HG03558 (cell line): ENCODE data around the gene PARP2.
"Not testable (repeated sequence)": the region's sequence is repeated elsewhere in the genome, so short reads cannot be mapped to it uniquely, and the experiment has no call there.

Experiments used
- ATAC-seq: cut with Tn5 transposase; IDR thresholded peaks from one replicate; pipeline ENCODE4 v1.9.1; 2021; ENCODE audit warnings: moderate number of reproducible peaks; ENCODE audit not compliant: unreplicated experiment; ENCODE audit errors: extremely low read depth

The PARP2 gene

DNA sequence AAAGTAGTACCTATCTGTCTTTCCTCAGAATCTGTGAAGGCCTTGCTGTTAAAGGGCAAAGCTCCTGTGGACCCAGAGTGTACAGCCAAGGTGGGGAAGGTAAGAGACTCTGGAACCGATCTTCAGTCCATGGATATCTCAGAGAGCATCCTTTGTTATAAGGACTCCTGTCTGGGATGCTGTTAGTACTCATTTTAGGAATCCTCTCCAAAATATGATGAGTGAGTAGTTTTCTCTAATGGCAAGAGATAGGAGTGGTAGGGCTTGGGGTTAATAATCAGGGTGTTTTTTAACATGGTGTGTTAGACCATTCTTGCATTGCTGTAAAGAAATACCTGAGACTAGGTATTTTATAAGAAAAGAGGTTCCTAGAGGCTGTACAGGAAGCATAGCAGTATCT, 1.9 kb downstream of the PARP2 start:
- no peak for ATAC-seq

- ATAC-seq: no peak
Observed at GRCh38 chr14:20346713-20347112, 3.3 kb downstream of the PARP2 start.

DNA sequence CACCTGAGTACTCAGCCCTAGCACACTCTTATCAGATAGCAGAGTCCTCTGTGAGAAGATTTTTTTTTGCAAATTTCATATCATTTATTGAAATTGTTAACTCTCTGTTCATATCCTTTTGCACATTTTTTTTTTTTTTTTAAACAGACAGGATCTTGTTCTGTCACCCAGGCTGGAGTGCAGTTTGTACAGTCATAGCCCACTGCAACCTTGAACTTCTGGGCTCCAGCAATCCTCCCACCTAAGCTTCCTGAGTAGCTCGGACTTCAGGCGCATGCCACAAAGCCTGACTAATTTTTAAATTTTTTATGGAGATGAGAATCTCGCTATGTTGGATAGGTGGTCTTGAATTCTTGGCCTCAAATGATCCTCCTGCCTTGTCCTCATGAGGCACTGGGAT, 4.3 kb downstream of the PARP2 start:
- no peak for ATAC-seq

DNA sequence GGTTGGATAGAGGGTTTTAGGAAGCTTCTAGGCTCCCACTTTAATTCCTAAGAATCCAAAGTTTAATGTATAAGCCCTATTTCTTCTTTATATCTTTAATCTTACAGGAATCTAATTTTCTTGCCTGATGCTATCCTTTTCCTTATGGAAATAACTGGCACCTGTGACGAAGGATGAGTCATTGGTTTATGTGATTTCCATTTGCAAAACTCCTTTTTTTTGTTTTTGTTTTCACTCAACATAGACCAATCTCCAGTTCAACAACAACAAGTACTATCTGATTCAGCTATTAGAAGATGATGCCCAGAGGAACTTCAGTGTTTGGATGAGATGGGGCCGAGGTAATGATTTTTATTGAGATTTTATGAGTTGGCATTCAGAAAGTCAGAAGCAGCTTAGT, 6.8 kb downstream of the PARP2 start:
- ATAC-seq: no peak

GRCh38 chr14:20350860-20351259, 7.4 kb downstream of the PARP2 start:
- no peak for ATAC-seq

DNA sequence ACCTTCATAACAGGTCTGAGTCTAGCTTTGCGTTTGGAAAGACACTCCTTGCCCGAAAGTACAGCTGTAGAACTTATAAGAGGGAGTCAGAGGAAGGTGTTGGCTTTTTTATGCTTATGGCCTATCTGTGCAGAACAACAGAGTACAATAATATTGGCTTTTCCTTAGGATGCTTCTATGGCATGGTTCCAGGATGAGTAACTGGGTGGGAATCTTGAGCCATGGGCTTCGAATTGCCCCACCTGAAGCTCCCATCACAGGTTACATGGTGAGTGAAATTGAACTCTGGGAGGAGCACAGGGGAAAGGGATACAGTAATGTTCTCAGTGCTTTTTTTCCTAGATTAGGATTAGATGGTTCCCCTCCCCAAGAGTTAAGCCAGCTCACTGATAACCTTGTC, 13.0 kb downstream of the PARP2 start:
- ATAC-seq: no peak

GRCh38 chr14:20358474-20358873, 15.0 kb downstream of the PARP2 start:
- not testable (repeated sequence) for ATAC-seq

- ATAC-seq: no peak
Observed at GRCh38 chr14:20365928-20366327, 22.5 kb downstream of the PARP2 start.

DNA sequence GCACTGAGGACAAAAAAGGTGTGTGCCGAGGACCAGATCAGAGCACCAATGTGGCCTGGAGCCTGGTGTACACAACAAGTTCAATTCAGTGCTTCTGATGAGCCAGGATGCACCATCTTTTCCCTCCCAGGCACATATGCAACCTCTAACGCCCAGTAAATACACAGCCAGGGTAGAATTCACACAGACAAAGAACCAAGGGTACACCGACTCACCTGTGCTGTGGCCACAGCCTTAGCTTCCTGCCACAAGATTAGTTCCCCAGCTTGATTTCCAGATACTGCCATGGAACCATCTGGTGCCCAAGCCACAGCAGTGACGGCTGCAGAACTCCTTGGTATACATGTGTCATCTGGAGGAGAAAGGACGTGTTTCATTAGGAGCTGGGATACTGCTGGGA, 29.4 kb downstream of the PARP2 start:
- ATAC-seq: no peak

GRCh38 chr14:20375471-20375870, 32.0 kb downstream of the PARP2 start:
- ATAC-seq: no peak

DNA sequence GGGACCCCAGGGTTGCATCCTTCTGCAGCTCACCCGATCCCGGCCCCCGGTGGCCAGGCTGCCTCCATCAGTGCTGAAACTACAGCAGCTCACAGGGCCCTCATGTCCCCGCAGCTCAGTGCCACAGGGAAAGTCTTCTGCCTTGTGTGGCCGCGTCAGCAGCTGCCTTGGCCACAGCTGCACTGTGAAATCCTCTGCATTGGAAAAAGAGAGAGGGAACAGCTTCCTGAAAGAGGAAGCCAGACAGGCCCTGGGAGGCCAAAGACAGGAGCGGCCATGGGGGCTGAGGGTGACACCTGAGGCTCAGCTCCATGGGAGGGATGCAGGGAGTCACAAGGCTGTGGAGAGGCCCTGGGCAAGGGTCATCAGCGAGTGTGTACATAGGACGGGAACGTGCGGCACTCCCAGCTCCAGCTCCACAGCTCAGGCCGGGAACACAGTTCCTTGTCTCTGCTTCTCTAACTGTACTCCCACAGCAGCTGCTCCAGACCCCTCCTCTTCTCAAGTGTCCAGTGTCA, 32.7 kb downstream of the PARP2 start:
- no peak for ATAC-seq

DNA sequence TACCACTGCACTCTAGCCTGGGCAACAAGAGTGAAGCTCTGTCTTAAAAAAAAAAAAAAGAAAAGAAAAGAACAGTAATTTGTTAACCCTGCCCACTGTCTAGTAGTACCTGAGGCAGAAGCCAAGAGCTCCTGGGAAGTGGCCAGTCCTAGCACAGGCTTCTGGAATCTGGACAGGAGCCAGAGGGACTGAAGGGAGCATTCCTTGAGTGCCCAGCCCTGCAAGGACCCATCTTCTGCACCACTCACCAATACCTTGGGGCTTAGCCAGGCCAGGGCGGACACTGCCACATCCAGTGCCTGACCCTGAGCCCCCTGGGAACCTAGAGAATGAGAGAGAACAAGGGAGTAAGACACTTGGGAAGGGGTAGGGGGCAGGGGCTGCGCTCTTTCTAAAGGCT, 33.7 kb downstream of the PARP2 start:
- ATAC-seq: no peak

DNA sequence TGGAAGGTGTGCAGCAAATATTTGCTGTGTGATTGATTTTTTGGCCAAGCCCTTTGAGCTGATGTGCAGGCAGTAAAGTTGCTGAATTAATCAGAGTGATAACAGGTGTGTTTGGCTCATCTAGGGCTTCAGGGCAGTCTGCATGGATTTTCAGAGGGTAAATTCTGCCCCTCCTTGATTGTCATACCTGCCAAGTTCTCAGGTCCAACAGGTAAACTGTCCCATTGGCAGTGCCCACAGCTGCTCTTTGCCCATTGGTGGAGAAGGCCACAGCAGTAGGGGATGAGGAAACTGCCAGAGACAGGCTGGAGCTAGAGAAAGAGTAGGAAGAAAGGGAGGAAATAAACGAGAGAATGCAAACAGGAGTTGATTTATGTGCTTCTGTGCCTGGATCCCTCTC, 36.3 kb downstream of the PARP2 start:
- no peak for ATAC-seq

DNA sequence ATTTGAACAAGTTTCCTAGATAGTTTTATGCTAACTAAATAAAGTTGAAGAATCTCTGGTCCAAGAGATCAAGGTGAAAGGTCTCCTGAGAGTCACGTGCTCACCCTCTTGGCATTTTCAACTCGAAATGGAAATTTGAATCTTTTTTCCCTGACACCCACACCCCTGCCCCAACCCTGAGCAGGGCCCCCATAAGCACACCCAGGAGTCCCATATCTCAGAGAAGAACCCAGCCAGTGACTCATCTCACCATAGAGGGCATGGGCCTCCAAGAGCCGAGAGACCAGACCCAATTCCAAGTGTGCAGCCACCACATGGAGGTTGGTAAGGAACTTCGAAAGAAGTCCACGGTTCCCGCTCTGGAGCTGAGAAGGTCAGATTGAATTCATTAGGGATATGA, 37.2 kb downstream of the PARP2 start:
- ATAC-seq: no peak

- no peak for ATAC-seq
Observed at GRCh38 chr14:20381341-20381740, 37.9 kb downstream of the PARP2 start.

- no peak for ATAC-seq
Observed at GRCh38 chr14:20382526-20382925, 39.1 kb downstream of the PARP2 start.

- ATAC-seq: no peak
Observed at GRCh38 chr14:20383032-20383431, 39.6 kb downstream of the PARP2 start.

DNA sequence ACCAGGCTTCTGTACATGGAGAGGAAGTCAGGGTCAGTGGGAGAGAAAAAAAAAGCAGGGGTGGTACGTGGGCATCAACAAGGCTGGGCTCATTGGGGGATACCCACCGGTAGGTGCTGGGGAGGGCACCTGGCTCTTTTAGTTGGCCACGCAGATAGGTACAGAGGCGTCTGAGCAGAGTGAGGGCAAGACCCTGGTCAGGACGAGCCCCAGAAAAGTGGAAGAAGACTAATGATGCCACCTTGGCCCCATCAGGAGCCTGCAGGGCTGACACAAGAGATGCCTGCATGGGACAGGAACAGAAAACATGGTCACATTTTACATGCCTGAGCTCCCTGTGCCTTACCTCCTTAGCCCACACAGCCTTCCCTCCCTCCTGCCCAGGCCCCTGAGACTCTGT, 40.2 kb downstream of the PARP2 start:
- ATAC-seq: no peak

DNA sequence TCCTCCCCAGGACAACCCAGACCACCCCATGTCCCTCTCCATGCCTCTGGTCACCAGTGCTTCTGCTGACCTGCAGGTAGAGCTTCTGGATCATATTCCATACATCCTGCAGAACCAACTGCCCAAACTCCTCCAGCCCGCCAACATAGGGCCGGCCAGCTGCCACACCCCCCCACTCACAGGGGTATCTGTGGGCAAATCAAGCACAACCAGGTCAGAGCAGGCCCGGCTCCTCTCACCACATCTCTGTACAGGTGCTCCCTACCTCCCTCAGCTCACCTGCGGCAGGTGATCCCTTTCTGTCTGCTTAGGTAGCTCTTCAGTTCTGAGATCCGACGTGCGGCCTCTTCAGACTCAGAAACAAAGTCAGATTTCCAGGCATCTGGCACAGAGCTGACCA, 40.9 kb downstream of the PARP2 start:
- ATAC-seq: no peak

DNA sequence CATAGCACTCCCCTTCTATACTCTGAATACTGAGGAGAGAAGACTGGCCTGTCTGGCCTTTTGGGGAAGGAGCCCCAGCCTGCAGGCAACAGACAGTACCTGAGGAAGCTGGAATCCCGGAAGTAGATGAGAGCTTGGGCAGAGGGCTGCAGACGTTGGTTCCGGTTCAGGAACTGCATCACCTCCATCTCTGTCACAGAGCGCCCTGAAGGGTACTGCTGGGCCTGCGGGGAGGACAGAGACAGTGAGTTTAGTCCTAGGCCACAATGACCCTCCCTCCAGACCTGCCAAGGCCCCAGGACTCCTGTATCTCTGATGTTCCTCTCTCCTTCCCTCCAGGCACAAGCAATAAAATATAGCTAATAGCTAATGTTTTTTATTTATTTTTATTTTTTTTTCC, 41.5 kb downstream of the PARP2 start:
- no peak for ATAC-seq

GRCh38 chr14:20386276-20386855, 42.9 kb downstream of the PARP2 start:
- no peak for ATAC-seq

- ATAC-seq: no peak
Observed at GRCh38 chr14:20387576-20387975, 44.1 kb downstream of the PARP2 start.

DNA sequence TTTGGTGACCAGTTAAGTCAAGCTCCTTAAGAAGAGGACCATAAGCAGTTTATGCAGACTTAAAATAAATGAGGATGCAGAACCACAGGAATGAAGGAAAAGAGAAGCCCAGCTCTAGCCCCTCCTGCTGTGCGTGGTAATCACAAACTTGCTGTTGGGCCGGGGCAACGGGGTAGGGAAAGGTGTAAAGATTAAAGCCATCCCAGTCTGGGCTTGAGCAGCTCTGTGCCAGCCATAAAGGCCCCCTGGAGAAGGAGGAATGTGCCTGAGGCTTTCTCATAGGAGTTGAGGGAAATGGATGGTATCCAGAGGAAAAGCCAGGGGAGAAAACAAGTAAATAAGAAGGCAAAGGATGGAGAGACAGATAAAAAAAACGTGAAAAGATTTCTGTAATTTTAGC, 44.7 kb downstream of the PARP2 start:
- ATAC-seq: no peak
